K562 (cell line): Measurements from ENCODE around the gene AMZ1. TPM values are rescaled to one million over a fixed set of nuclear protein-coding genes. Genes with fewer than 3 reads are reported as not detected.
A peak's percentile ranks its signal among the peaks of the same experiment; 100 is the strongest.

Experiments
- ATAC-seq: fragments of 200-7000 bp; cut with Tn5 transposase; 3 replicates; pipeline ENCODE4 v1.9.1; 2020; ENCODE audit warnings: moderate library complexity
- BruUV-seq: library from RNA; stranded (reverse); fragments of 400-500 nt; replicated peaks from 2 replicates; lab custom pipeline; 2021; lab: Mats Ljungman, UMichigan
- CTCF ChIA-PET: fragments of 300-600 bp; formaldehyde crosslinking; extraction: SDS; loops from one replicate; lab custom pipeline; 2021; ENCODE audit warnings: low intra/inter-chr PET ratio; lab: Yijun Ruan, JAX
- POLR2A ChIA-PET: fragments of 300-600, 350-650 bp; sonication (Branson Sonifier 250); formaldehyde crosslinking; extraction: SDS; loops from one replicate; lab custom pipeline; 2021; ENCODE audit warnings: antibody characterized with exemption, inconsistent platforms; lab: Yijun Ruan, JAX
- DNase-seq, 4 experiments: peaks; one replicate each; pipeline versions ENCODE4 v3.0.0 to v3.0.0-alpha.2; 2011 to 2018; ENCODE audit warnings: low spot score in 3 of 4, mixed read lengths in 3 of 4; ENCODE audit errors: extremely low read depth in 1 of 4
- FAIRE-seq: peaks from 2 replicates; lab custom pipeline; 2011; peaks lifted over from hg19 to GRCh38; lab: Jason Lieb, UNC
- H2AFZ ChIP-seq: 2 replicates; pipeline ENCODE4 v1.6.0; 2011; ENCODE audit warnings: low read depth, low read length, control low read depth, inconsistent platforms
- H3K27ac ChIP-seq: fragments of 200-600 bp; 3 replicates; pipeline ENCODE4 v1.8.0; 2011; ENCODE audit warnings: low read depth, mild to moderate bottlenecking, control low read depth, inconsistent platforms, low read length, moderate library complexity, mixed read lengths; ENCODE audit errors: extremely low read depth
- H3K27me3 ChIP-seq, 2 experiments: fragments of 300-600 bp in 1 of 2; 2 replicates in 1 of 2; 3 replicates in 1 of 2; pipeline versions ENCODE4 v1.6.0 to v1.8.0; 2011; ENCODE audit warnings: inconsistent platforms in 2 of 2, low read length in 2 of 2, mild to moderate bottlenecking in 1 of 2, mixed read lengths in 1 of 2, moderate library complexity in 1 of 2; ENCODE audit not compliant: control insufficient read depth in 2 of 2, insufficient read depth in 2 of 2
- H3K36me3 ChIP-seq: fragments of 300-600 bp; 3 replicates; pipeline ENCODE4 v1.8.0; 2011; ENCODE audit warnings: mild to moderate bottlenecking, low read length, inconsistent platforms; ENCODE audit not compliant: control insufficient read depth, insufficient read depth
- H3K4me1 ChIP-seq, 2 experiments: fragments of 200-600 bp in 1 of 2; replicated peaks in 1 of 2; 2 replicates in 1 of 2; 3 replicates in 1 of 2; pipeline versions ENCODE4 v1.5.1 to v1.8.0; 2011; ENCODE audit warnings: inconsistent platforms in 2 of 2, low read length in 2 of 2, mild to moderate bottlenecking in 1 of 2, mixed read lengths in 1 of 2, moderate library complexity in 1 of 2; ENCODE audit not compliant: control insufficient read depth in 2 of 2, insufficient read depth in 2 of 2
- H3K4me2 ChIP-seq: 2 replicates; pipeline ENCODE4 v1.6.1; 2011; ENCODE audit warnings: low read length, control low read depth, inconsistent platforms, mixed read lengths; ENCODE audit not compliant: insufficient read depth
- H3K4me3 ChIP-seq: fragments of 200-600 bp; sonication (generic), shearing (Covaris generic); 2 replicates; pipeline ENCODE4 v1.5.1; 2016; ENCODE audit warnings: control low read depth, inconsistent platforms
- H3K79me2 ChIP-seq: fragments of 200-600 bp; 3 replicates; pipeline ENCODE4 v1.8.0; 2011; ENCODE audit warnings: low read length, inconsistent platforms; ENCODE audit not compliant: control insufficient read depth, insufficient read depth
- H3K9ac ChIP-seq, 2 experiments: 2 replicates each; pipeline versions ENCODE4 v1.6.0 to v1.6.1; 2011; ENCODE audit warnings: low read depth in 2 of 2, low read length in 2 of 2, control low read depth in 1 of 2, inconsistent platforms in 1 of 2, mild to moderate bottlenecking in 1 of 2, mixed read lengths in 1 of 2; ENCODE audit not compliant: insufficient read depth in 1 of 2
- H3K9me1 ChIP-seq: one replicate; pipeline ENCODE4 v1.6.0; 2011; ENCODE audit warnings: inconsistent platforms, mild to moderate bottlenecking, low read length, moderate library complexity; ENCODE audit not compliant: control insufficient read depth, insufficient read depth
- H3K9me3 ChIP-seq: replicated peaks from 2 replicates; pipeline ENCODE4 v1.5.1; 2011; ENCODE audit warnings: low read depth, low read length, inconsistent platforms; ENCODE audit not compliant: control insufficient read depth, insufficient read depth
- H4K20me1 ChIP-seq: replicated peaks from 2 replicates; pipeline ENCODE4 v1.6.1; 2011; ENCODE audit warnings: low read length, inconsistent platforms, mixed read lengths; ENCODE audit not compliant: control insufficient read depth, insufficient read depth
- MEF2D ChIP-seq: conservative IDR thresholded peaks from 2 replicates; pipeline ENCODE4 v1.6.1; 2016; ENCODE audit warnings: low read depth, missing genetic modification characterization, missing compliant biosample characterization
- NFIX ChIP-seq: fragments of 250-450 bp; sonication (Bioruptor Pico); IDR thresholded peaks from 2 replicates; pipeline ENCODE4 v1.4.0; 2020; ENCODE audit warnings: low read depth, mild to moderate bottlenecking, moderate library complexity
- NRF1 ChIP-seq, 2 experiments: fragments of 450-650 bp; IDR thresholded peaks in 1 of 2; conservative IDR thresholded peaks in 1 of 2; 2 replicates each; pipeline ENCODE4 v1.6.1; 2014; ENCODE audit warnings: mild to moderate bottlenecking in 2 of 2
- RREB1 ChIP-seq: fragments of 250-450 bp; sonication (Bioruptor Pico); IDR thresholded peaks from 2 replicates; pipeline ENCODE4 v1.4.0; 2020
- WGBS: fragments of 100-300 bp; shearing (Covaris generic); methylation state at CpG from one replicate; pipeline ENCODE4 v1.1.6; 2016; ENCODE audit warnings: low coverage, mixed read lengths; ENCODE audit not compliant: insufficient coverage; ENCODE audit errors: missing lambda C conversion rate; 5-methylcytosine and 5-hydroxymethylcytosine counted together
- in situ Hi-C: fragments of 300-500 bp; cut with MboI; formaldehyde crosslinking; loops from 4 replicates; pipeline ENCODE4 v1.15.0; 2018; ENCODE audit warnings: inconsistent platforms, mixed read lengths
- intact Hi-C: fragments of 100-400 bp; cut with micrococcal nuclease; formaldehyde crosslinking; loops from 2 replicates; pipeline ENCODE4 v1.14.2; 2022
- polyA plus RNA-seq, 8 experiments: library from polyadenylated mRNA; depleted of rRNA in 4 of 8; stranded (reverse) in 5 of 8; unstranded in 3 of 8; fragments of >200 nt; fragmentation: Nextera tagmentation in 2 of 8; fragmentation: Illumina TruSeq in 1 of 8; extraction: Ambion mirVana in 2 of 8; extraction: Trizol in 1 of 8; gene quantifications; 2 replicates each; pipeline versions ENCODE4 v1.2.1 to v1.2.3, GENCODE V29; 2011 to 2014; ENCODE audit warnings: inconsistent platforms in 1 of 8, missing spikeins in 1 of 8
- total RNA-seq, 7 experiments: library from RNA; depleted of rRNA in 6 of 7; stranded (reverse); fragments of >200 nt in 6 of 7; fragmentation: Illumina TruSeq in 2 of 7; extraction: Trizol in 2 of 7; gene quantifications; 2 replicates each; pipeline versions ENCODE4 v1.2.1 to v1.2.3, GENCODE V29; 2011 to 2021; ENCODE audit warnings: low replicate concordance in 1 of 7

The AMZ1 gene
- total and polyA plus RNA-seq, 9 of the 15 experiments (the other 6 are each of a cell fraction or from before 2014, with no cell fraction given): not detected

DNA sequence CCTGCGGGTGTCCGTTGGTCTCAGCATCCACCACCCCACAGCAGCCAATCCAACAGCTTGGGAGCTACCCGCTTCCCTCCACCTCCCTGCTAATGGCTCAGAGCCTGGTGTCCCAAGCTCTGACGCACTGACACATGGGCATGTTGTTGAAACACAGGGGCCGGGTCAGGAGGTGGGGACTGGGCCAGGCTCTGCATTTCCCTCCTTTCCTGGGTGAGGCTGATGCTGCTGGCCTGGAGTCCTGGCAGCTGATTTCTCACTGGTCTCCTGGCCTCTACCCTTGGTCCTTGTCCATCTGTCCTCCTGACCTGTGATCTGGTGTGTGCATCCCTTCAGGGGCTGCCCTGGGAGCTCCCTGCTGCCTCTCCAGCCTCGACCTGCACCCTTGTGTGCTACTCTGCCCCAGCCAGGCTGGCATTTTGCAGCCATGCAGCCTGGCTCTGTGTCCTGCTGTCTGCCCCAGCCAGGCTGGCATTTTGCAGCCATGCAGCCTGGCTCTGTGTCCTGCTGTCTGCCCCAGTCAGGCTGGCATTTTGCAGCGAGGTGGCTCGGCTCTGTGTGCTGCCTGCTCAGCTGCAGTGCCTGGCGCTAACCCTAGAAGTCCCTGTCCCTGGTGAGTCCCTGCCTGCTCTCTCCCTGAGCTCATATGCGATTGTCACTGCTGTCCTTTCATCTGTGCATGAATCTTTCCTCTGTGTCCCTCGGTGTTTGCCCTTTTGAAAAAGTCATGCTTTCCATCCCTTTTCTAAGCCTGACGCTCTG is 14.0 kb downstream of the AMZ1 start (continued):
- no peak for TF ChIP-seq RREB1
- TF ChIP-seq, all 486 proteins: peak for 0

DNA sequence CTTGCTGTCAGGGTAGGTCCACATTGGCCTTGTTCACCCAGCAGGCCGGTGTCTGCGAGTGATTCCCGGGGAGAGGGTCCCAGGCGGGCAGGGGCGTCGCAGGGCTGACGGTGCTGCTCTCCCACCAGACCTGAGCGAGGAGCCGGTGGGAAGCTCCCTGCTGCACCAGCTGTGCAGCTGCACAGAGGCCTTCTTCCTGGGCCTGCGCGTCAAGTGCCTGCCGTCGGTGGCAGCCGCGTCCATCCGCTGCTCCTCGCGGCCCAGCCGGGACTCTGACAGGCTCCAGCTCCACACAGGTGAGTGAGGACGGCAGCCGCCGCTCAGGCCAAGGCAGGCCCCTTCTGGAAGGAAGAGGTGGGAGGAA is 14.6 kb downstream of the AMZ1 start:
- ChIA-PET POLR2A (interaction anchor here (0.7 kb wide), 1 partner anchor 144 kb away, joined by 3 read pairs; the partner anchor contains the start of gene IQCE), CTCF (no interaction called here)
- Histone ChIP-seq H3K4me2 (no peak overlapping the region), H3K9me3 (no peaks in the 10 kb centered on the region), H3K27me3 (peaks cover 36 to 65% of the 10 kb centered on the region in 2 experiments; a peak in 4 of 5 replicates), H3K27ac (no peak overlapping the region), H3K36me3 (no peaks in the 10 kb centered on the region), H3K79me2 (no peaks in the 10 kb centered on the region), H2AFZ (no peak overlapping the region), H4K20me1 (peaks cover 7% of the 10 kb centered on the region; the same call in 1 of the 2 replicates), H3K9me1 (no peaks in the 10 kb centered on the region), H3K9ac (no peak overlapping the region), H3K4me3 (no peak overlapping the region), H3K4me1 (peaks cover 0 to 25% of the 10 kb centered on the region in 2 experiments; a peak in 1 of 5 replicates)
- ATAC-seq (no peak), DNase-seq (no peak), FAIRE-seq (no peak)
- in situ Hi-C loops: no loop called here
- BruUV-seq: no TSS peak
- WGBS: 18% methylated on average over 18 of the region's 22 CpGs
- intact Hi-C loops: no loop called here
- TF ChIP-seq MEF2D (tag): no peak
- TF ChIP-seq NRF1 (conservative IDR thresholded peaks at IDR 0.05 in 1 of 2, IDR thresholded peaks at IDR 0.05 in 1 of 2): peak in 1 of 2 experiments; percentile 38; a peak in 2 of 4 replicates
- TF ChIP-seq NFIX: no peak
